ENCODE data around the gene WNT3. TPM values are rescaled to one million over a fixed set of nuclear protein-coding genes. Genes with fewer than 3 reads are reported as not detected.

Gene WNT3
- total RNA-seq, 1 experiment from 2014 or later = 5.5 TPM

GRCh38 chr17:46758614-46759013, 59.9 kb downstream of the WNT3 start:
- ATAC-seq (no peak), DNase-seq (ENCODE audit: low read depth, low spot score) (no peak)
- H4K20me1 ChIP-seq (ENCODE audit: insufficient read depth) = no peaks in the 10 kb centered on the region
- no peak overlapping the region for H3K4me3 ChIP-seq (replicated peaks in 1 of 2; ENCODE audit: low read depth in 1 of 2, low read length in 2 of 2)
- no peak overlapping the region for H3K4me2 ChIP-seq (ENCODE audit: low read length)
- peaks cover 16 to 27% of the 10 kb centered on the region in 2 experiments for H3K4me1 ChIP-seq (ENCODE audit: control insufficient read depth in 1 of 2, insufficient read depth in 2 of 2, low read length in 2 of 2)
- intact Hi-C loops (cut with micrococcal nuclease) = no loop called here
- H3K9me2 ChIP-seq (ENCODE audit: insufficient read depth) = no peaks in the 10 kb centered on the region
- ChIA-PET RAD21 (ENCODE audit: low non-redundant PET in 1 of 2, low total read pairs in 2 of 2, uncharacterized antibody in 2 of 2, unreplicated experiment in 2 of 2) (no interaction called here), CTCF (no interaction called here), POLR2A (no interaction called here)
- H3K27me3 ChIP-seq (ENCODE audit: insufficient read depth, low read length) = no peaks in the 10 kb centered on the region
- no peaks in the 10 kb centered on the region for H3K79me2 ChIP-seq (ENCODE audit: insufficient read depth, low read length)
- no peaks in the 10 kb centered on the region for H3K9me3 ChIP-seq (ENCODE audit: control insufficient read depth in 1 of 2, insufficient read depth in 1 of 2, low read depth in 1 of 2, low read length in 2 of 2)
- TF ChIP-seq TCF7L2 (IDR thresholded peaks at IDR 0.05; ENCODE audit: borderline replicate concordance, extremely low read depth, insufficient read depth, insufficient read length) (no peak), EZH2 (IDR thresholded peaks at IDR 0.05) (no peak), MAX (IDR thresholded peaks at IDR 0.05) (no peak), ZFX (IDR thresholded peaks at IDR 0.05) (no peak), ELF1 (IDR thresholded peaks at IDR 0.05; ENCODE audit: borderline replicate concordance, low read depth) (no peak), ZBTB33 (IDR thresholded peaks at IDR 0.05; ENCODE audit: extremely low read depth, insufficient replicate concordance, low read length) (no peak), ATF3 (IDR thresholded peaks at IDR 0.05) (no peak), SP1 (IDR thresholded peaks at IDR 0.05; ENCODE audit: low read depth) (no peak), REST (IDR thresholded peaks at IDR 0.05; ENCODE audit: low read depth) (no peak), YY1 (IDR thresholded peaks at IDR 0.05; ENCODE audit: extremely low read depth, insufficient replicate concordance, low read depth, low read length) (no peak), RAD21 (IDR thresholded peaks at IDR 0.05; ENCODE audit: low read depth) (no peak), EZH2phosphoT487 (IDR thresholded peaks at IDR 0.05; ENCODE audit: borderline replicate concordance) (no peak), CEBPB (IDR thresholded peaks at IDR 0.05; ENCODE audit: low read depth) (no peak)
- no TSS peak for BruUV-seq (replicated peaks)
- no peak overlapping the region for H2AFZ ChIP-seq (ENCODE audit: low read depth, low read length, poor library complexity, severe bottlenecking)
- H3K9ac ChIP-seq (ENCODE audit: low read length) = no peak overlapping the region
- no peak overlapping the region for H3K27ac ChIP-seq (ENCODE audit: low read depth, low read length)
- peaks cover 0 to 5% of the 10 kb centered on the region in 2 experiments; a peak in 1 of 4 replicates for H3K36me3 ChIP-seq (ENCODE audit: control insufficient read depth in 1 of 2, insufficient read depth in 2 of 2, low read length in 2 of 2)

All from HCT116 (cell line).